GM23248 (cell line): ENCODE data around the gene TEX54. TPM values are rescaled to one million over a fixed set of nuclear protein-coding genes. Genes with fewer than 3 reads are reported as not detected.
"Not testable (repeated sequence)": the region's sequence is repeated elsewhere in the genome, so short reads cannot be mapped to it uniquely, and the experiment has no call there.

Experiments used
- DNase-seq: peaks from one replicate; pipeline ENCODE4 v3.0.0-alpha.2; 2015
- H2AFZ ChIP-seq: fragments of 200-600 bp; sonication (generic); 2 replicates; pipeline ENCODE4 v1.6.1; 2016; ENCODE audit warnings: antibody characterized with exemption
- H3F3A ChIP-seq: fragments of 200-600 bp; sonication (generic); 2 replicates; pipeline ENCODE4 v1.6.1; 2016; ENCODE audit warnings: mild to moderate bottlenecking, antibody characterized with exemption, mixed run types; ENCODE audit not compliant: insufficient read depth
- H3K27ac ChIP-seq: fragments of 200-600 bp; sonication (generic); 2 replicates; pipeline ENCODE4 v1.5.1; 2016; ENCODE audit warnings: mild to moderate bottlenecking
- H3K27me3 ChIP-seq: fragments of 200-600 bp; sonication (generic); replicated peaks from 2 replicates; pipeline ENCODE4 v1.6.1; 2016; ENCODE audit warnings: mild to moderate bottlenecking; ENCODE audit not compliant: insufficient read depth
- H3K36me3 ChIP-seq: fragments of 200-600 bp; sonication (generic); 2 replicates; pipeline ENCODE4 v1.6.1; 2016; ENCODE audit warnings: low read depth, mild to moderate bottlenecking
- H3K4me1 ChIP-seq: fragments of 200-600 bp; sonication (generic); 2 replicates; pipeline ENCODE4 v1.6.1; 2016; ENCODE audit warnings: mild to moderate bottlenecking; ENCODE audit not compliant: insufficient read depth
- H3K4me2 ChIP-seq: fragments of 200-600 bp; sonication (generic); one replicate; pipeline ENCODE4 v1.6.1; 2016; ENCODE audit warnings: mild to moderate bottlenecking; ENCODE audit not compliant: unreplicated experiment
- H3K4me3 ChIP-seq: fragments of 200-600 bp; sonication (generic); 2 replicates; pipeline ENCODE4 v1.5.1; 2016; ENCODE audit warnings: mild to moderate bottlenecking
- H3K79me2 ChIP-seq: fragments of 200-600 bp; sonication (generic); 2 replicates; pipeline ENCODE4 v1.6.1; 2016; ENCODE audit warnings: mild to moderate bottlenecking; ENCODE audit not compliant: insufficient read depth
- H3K9ac ChIP-seq: fragments of 200-600 bp; sonication (generic); 2 replicates; pipeline ENCODE4 v1.6.1; 2016; ENCODE audit warnings: mild to moderate bottlenecking
- H3K9me2 ChIP-seq: fragments of 200-600 bp; sonication (generic); 2 replicates; pipeline ENCODE4 v1.6.1; 2016; ENCODE audit warnings: mixed run types, mild to moderate bottlenecking, moderate library complexity; ENCODE audit not compliant: insufficient read depth
- H3K9me3 ChIP-seq: fragments of 200-600 bp; sonication (generic); one replicate; pipeline ENCODE4 v1.6.1; 2017; ENCODE audit warnings: low read depth
- H4K20me1 ChIP-seq: fragments of 200-600 bp; sonication (generic); 2 replicates; pipeline ENCODE4 v1.6.0; 2016; ENCODE audit not compliant: insufficient read depth
- EZH2 ChIP-seq: fragments of 200-600 bp; sonication (generic); IDR thresholded peaks from 2 replicates; pipeline ENCODE4 v1.6.1; 2018; ENCODE audit warnings: antibody characterized with exemption, mild to moderate bottlenecking; ENCODE audit not compliant: insufficient read depth, poor library complexity, severe bottlenecking
- EZH2phosphoT487 ChIP-seq: fragments of 200-600 bp; sonication (generic); IDR thresholded peaks from 2 replicates; pipeline ENCODE4 v1.6.1; 2018; ENCODE audit warnings: antibody characterized with exemption, moderate library complexity, mild to moderate bottlenecking, low read depth; ENCODE audit not compliant: insufficient read depth
- WGBS, 2 experiments: methylation state at CpG; one replicate each; pipeline ENCODE4 v1.1.6; 2015 to 2017; ENCODE audit warnings: low lambda C conversion rate in 2 of 2, low coverage in 1 of 2; ENCODE audit errors: missing lambda C conversion rate in 2 of 2; 5-methylcytosine and 5-hydroxymethylcytosine counted together
- in situ Hi-C: fragments of 300-500 bp; cut with MboI; formaldehyde crosslinking; loops from 2 replicates; pipeline ENCODE4 v1.15.0; 2020
- polyA plus RNA-seq: library from polyadenylated mRNA; unstranded; fragments of >200 nt; fragmentation: Nextera tagmentation; extraction: Ambion mirVana; gene quantifications from 2 replicates; pipeline ENCODE4 v1.2.1, GENCODE V29; 2016
- total RNA-seq: library from RNA; depleted of rRNA; stranded (reverse); fragments of >200 nt; shearing (Covaris generic); gene quantifications from 2 replicates; pipeline ENCODE4 v1.2.3, GENCODE V29; 2014

The TEX54 gene
- total and polyA plus RNA-seq, 2 experiments from 2014 or later, result 0.44 TPM; not detected in 1

DNA sequence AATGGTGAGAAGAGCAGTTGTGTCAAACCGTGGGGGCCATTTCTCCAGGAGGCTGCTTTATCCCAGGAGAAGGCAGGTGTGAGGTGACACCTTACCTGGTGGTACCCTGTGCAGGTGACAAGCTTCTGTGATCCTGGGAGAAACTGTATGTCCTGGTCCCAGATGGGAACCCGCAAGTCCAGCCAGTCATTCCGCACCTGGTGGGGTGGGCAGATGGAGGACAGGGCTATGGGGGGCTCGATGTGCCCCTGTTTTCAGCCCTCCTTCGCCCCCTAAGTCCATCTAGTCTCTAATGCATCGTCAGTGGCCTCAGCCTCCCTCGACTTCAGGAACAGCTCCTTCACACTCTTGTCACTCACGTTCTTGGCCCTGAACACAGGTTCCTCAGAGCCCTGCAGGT lies 2.7 kb upstream of the TEX54 start:
- in situ Hi-C loops, result no loop called here

DNA sequence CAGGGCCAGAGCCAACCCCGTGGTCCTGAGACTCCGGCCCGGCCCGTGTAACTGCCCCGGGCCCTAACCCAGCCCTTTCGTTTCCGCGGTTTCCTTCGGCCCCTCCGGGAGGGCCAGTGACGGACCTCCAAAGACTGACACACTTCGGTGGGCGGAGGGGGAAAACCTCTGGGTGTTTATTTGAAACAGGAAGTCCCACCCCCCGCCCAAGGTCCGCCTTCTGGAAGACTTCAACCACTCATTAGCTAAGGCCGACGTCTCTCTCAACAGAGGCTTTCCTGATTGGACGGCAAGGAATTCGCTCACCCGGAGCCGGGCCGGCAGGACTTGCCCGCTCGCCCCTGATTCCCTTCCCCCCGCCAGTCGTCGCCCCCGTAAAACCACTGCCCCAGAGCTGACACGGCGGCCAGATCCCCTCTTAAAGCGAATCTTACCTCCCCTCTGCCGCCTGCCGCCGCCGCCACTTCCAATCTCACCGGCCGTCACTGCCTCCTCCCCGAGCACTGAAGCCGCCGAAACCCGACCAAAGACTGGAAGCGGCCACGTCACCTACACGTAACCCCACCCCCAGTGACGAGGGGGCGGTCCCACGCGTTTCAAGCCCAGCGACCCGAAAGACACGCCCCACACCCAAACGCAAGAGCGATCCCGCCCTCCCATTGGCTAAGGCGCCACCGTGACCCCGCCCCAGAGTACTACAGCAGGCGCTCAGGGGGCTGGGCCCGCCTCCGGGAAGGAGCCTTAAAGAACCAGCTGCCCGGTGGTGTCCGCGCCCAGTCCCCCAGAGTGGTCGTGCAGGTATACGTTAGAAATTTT lies 913 bp downstream of the TEX54 start, which contains the start of gene STX5:
STX5 (minus strand) TSS at position 532 of the 816 bp plus-strand sequence. CDS start 808 bp downstream, outside the sequence.
- peaks cover 13% of the 10 kb centered on the region for H3K4me1 ChIP-seq
- H3K36me3 ChIP-seq, result peaks cover 12% of the 10 kb centered on the region; the same call in 1 of the 2 replicates
- peak within 1 kb of the TSS; percentile 57 for H2AFZ ChIP-seq
- TF ChIP-seq EZH2phosphoT487 (no peak), EZH2 (no peak)
- H3K27ac ChIP-seq, result peak within 1 kb of the TSS; percentile 92
- 1% methylated on average over 51 to 65 of the region's 65 CpGs for WGBS, 2 experiments
- peak within 1 kb of the TSS; percentile 94 for H3K4me3 ChIP-seq
- DNase-seq, result peak; percentile 100
- in situ Hi-C loops, result no loop called here
- H3F3A ChIP-seq, result peaks cover 6% of the 10 kb centered on the region; the same call in 1 of the 2 replicates
- H3K27me3 ChIP-seq, result no peaks in the 10 kb centered on the region
- no peaks in the 10 kb centered on the region for H3K9me2 ChIP-seq
- H4K20me1 ChIP-seq, result no peaks in the 10 kb centered on the region
- H3K9me3 ChIP-seq, result no peaks in the 10 kb centered on the region
- peak within 1 kb of the TSS; percentile 97 for H3K4me2 ChIP-seq
- H3K9ac ChIP-seq, result peak within 1 kb of the TSS; percentile 96
- peaks cover 90% of the 10 kb centered on the region for H3K79me2 ChIP-seq

More for the DNA sequence above, 2.7 kb upstream of the TEX54 start:
- H2AFZ ChIP-seq, result no peak overlapping the region
- DNase-seq, result no peak
- no peaks in the 10 kb centered on the region for H4K20me1 ChIP-seq
- no peak overlapping the region for H3K27ac ChIP-seq
- WGBS, 2 experiments, result 74 to 78% methylated on average over 8 of the region's 8 CpGs
- H3K9me2 ChIP-seq, result no peaks in the 10 kb centered on the region
- H3K27me3 ChIP-seq, result no peaks in the 10 kb centered on the region
- no peaks in the 10 kb centered on the region for H3K9me3 ChIP-seq
- peaks cover 8% of the 10 kb centered on the region; the same call in 1 of the 2 replicates for H3K4me1 ChIP-seq
- peaks cover 80% of the 10 kb centered on the region for H3K79me2 ChIP-seq
- TF ChIP-seq EZH2, result no peak
- TF ChIP-seq EZH2phosphoT487, result no peak
- no peak overlapping the region for H3K4me2 ChIP-seq
- no peak overlapping the region for H3K4me3 ChIP-seq
- no peaks in the 10 kb centered on the region for H3K36me3 ChIP-seq
- H3K9ac ChIP-seq, result no peak overlapping the region
- peaks cover 11% of the 10 kb centered on the region for H3F3A ChIP-seq

DNA sequence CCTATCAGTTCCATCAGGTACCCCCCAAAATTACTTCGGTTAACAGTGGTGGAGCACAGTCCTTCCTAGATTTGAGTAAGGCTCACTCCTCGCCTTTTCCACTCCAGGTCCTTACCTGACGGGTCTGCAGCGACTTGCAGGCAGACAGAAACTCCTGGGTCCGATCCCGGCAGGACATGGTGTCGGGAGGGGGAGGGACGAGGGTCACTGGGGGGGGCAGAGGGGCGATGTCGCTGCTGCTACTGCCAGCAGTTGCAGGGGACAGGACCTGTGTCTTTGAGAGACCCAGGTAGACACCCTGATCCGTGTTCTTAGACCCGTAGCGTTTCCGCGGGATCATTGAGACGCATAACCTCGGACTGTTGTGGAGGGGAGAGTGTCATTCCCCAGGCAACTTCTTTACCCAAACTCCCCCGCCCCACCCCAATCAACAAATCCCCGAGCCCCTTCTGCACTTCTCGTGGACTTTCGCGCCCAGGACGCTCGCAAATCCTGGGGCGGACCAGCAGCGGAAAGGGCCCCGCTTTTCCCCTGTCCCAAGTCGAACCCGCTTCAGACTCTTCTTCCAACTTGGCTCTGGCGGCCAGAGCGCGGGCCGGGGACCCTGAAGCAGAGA lies 1.6 kb downstream of the TEX54 start:
- no peak for TF ChIP-seq EZH2phosphoT487
- no peak for TF ChIP-seq EZH2
- peaks cover 16% of the 10 kb centered on the region for H3K36me3 ChIP-seq
- H2AFZ ChIP-seq, result peak overlapping the region; percentile 53; the same call in 1 of the 2 replicates
- peaks cover 13% of the 10 kb centered on the region for H3K4me1 ChIP-seq
- peaks cover 6% of the 10 kb centered on the region; the same call in 1 of the 2 replicates for H3F3A ChIP-seq
- H4K20me1 ChIP-seq, result no peaks in the 10 kb centered on the region
- peak overlapping the region; percentile 94 for H3K4me3 ChIP-seq
- peak overlapping the region; percentile 97 for H3K4me2 ChIP-seq
- no peak for DNase-seq
- H3K9ac ChIP-seq, result peak overlapping the region; percentile 96
- in situ Hi-C loops, result no loop called here
- H3K9me2 ChIP-seq, result no peaks in the 10 kb centered on the region
- H3K79me2 ChIP-seq, result peaks cover 88% of the 10 kb centered on the region
- H3K9me3 ChIP-seq, result no peaks in the 10 kb centered on the region
- peak overlapping the region; percentile 92 for H3K27ac ChIP-seq
- H3K27me3 ChIP-seq, result no peaks in the 10 kb centered on the region
- WGBS, 2 experiments, result 1% methylated on average over 23 to 33 of the region's 33 CpGs

DNA sequence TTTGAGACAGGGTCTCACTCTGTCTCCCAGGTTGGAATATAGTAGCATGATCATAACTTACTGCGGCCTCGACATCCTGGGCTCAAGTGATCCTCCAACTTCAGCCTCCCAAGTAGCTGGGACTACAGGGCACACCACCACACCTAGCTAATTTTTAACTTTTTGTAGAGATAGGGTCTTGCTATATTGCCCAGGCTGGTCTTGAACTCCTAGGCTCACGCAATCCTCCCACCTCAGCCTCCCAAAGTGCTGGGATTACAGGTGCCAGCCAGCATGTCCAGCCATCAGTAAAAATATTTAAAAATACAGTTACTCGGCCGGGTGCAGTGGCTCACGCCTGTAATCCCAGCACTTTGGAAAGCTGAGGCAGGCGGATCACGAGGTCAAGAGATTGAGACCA lies 4.5 kb downstream of the TEX54 start:
- peaks cover 45% of the 10 kb centered on the region for H3K36me3 ChIP-seq
- H3K9me3 ChIP-seq, H2AFZ ChIP-seq, in situ Hi-C loops, H3K9me2 ChIP-seq, H4K20me1 ChIP-seq, H3K9ac ChIP-seq, DNase-seq, H3F3A ChIP-seq, H3K27me3 ChIP-seq, H3K27ac ChIP-seq, H3K4me2 ChIP-seq, H3K4me3 ChIP-seq: not testable (repeated sequence)
- H3K4me1 ChIP-seq, result peaks cover 12% of the 10 kb centered on the region
- 84 to 85% methylated on average over 8 of the region's 8 CpGs for WGBS, 2 experiments
- peaks cover 89% of the 10 kb centered on the region for H3K79me2 ChIP-seq
